IMR-90 (cell line): ENCODE results near the gene PARD3. TPM values are rescaled to one million over a fixed set of nuclear protein-coding genes. Genes with fewer than 3 reads are reported as not detected.
"Not testable (repeated sequence)": the region's sequence is repeated elsewhere in the genome, so short reads cannot be mapped to it uniquely, and the experiment has no call there.

ENCODE experiments used
- ATAC-seq: fragments of 200-7000 bp; cut with Tn5 transposase; 2 replicates; pipeline ENCODE4 v1.9.1; 2020; ENCODE audit warnings: low read depth, mild to moderate bottlenecking, moderate library complexity
- BruUV-seq: library from RNA; stranded (reverse); fragments of 400-500 nt; replicated peaks from 2 replicates; lab custom pipeline; 2021; lab: Mats Ljungman, UMichigan
- CTCF ChIA-PET: fragments of 300-600 bp; formaldehyde crosslinking; extraction: SDS; loops from one replicate; lab custom pipeline; 2021; ENCODE audit warnings: antibody characterized with exemption; lab: Yijun Ruan, JAX
- POLR2A ChIA-PET: fragments of 300-600 bp; sonication (Branson Sonifier 250); formaldehyde crosslinking; loops from one replicate; lab custom pipeline; 2022; ENCODE audit warnings: antibody characterized with exemption; ENCODE audit not compliant: unreplicated experiment; lab: Charles Lee
- DNase-seq: peaks from one replicate; pipeline ENCODE4 v3.0.0; 2013
- H2AFZ ChIP-seq: replicated peaks from 2 replicates; pipeline ENCODE3; 2013; ENCODE audit warnings: low read length, mild to moderate bottlenecking; ENCODE audit not compliant: poor library complexity
- H2AK5ac ChIP-seq: 2 replicates; pipeline ENCODE4 v1.6.1; 2013; ENCODE audit warnings: low read depth, low read length, inconsistent platforms
- H2AK9ac ChIP-seq: replicated peaks from 2 replicates; pipeline ENCODE3; 2013; ENCODE audit warnings: mild to moderate bottlenecking, low read depth, low read length, moderate library complexity; ENCODE audit not compliant: poor library complexity
- H2BK120ac ChIP-seq: 2 replicates; pipeline ENCODE4 v1.6.1; 2013; ENCODE audit warnings: low read depth, low read length, inconsistent platforms
- H2BK15ac ChIP-seq: 3 replicates; pipeline ENCODE4 v1.6.1; 2013; ENCODE audit warnings: low read depth, low read length, inconsistent platforms
- H2BK20ac ChIP-seq: 2 replicates; pipeline ENCODE4 v1.6.1; 2013; ENCODE audit warnings: low read depth, mild to moderate bottlenecking, inconsistent platforms, low read length, moderate library complexity
- H2BK5ac ChIP-seq: 2 replicates; pipeline ENCODE4 v1.6.1; 2013; ENCODE audit warnings: mild to moderate bottlenecking, low read depth, low read length, inconsistent platforms; ENCODE audit not compliant: poor library complexity, severe bottlenecking
- H3K14ac ChIP-seq: replicated peaks from 2 replicates; pipeline ENCODE4 v1.6.1; 2013; ENCODE audit warnings: low read depth, low read length, inconsistent platforms
- H3K18ac ChIP-seq: 2 replicates; pipeline ENCODE4 v1.6.1; 2013; ENCODE audit warnings: low read depth, low read length, control low read depth
- H3K23ac ChIP-seq: 2 replicates; pipeline ENCODE4 v1.6.1; 2013; ENCODE audit warnings: low read depth, low read length, inconsistent platforms
- H3K27ac ChIP-seq: 2 replicates; pipeline ENCODE4 v1.5.1; 2013; ENCODE audit warnings: mild to moderate bottlenecking, control low read depth, low read length; ENCODE audit not compliant: insufficient read depth
- H3K27me3 ChIP-seq: 2 replicates; pipeline ENCODE4 v1.6.1; 2013; ENCODE audit warnings: low read length; ENCODE audit not compliant: control insufficient read depth, insufficient read depth
- H3K36me3 ChIP-seq: 2 replicates; pipeline ENCODE4 v1.6.1; 2013; ENCODE audit warnings: low read length, mixed read lengths; ENCODE audit not compliant: control insufficient read depth, insufficient read depth
- H3K4ac ChIP-seq: 2 replicates; pipeline ENCODE4 v1.6.1; 2013; ENCODE audit warnings: low read depth, low read length, inconsistent platforms
- H3K4me1 ChIP-seq: 2 replicates; pipeline ENCODE4 v1.6.1; 2013; ENCODE audit warnings: low read length, mixed read lengths; ENCODE audit not compliant: control insufficient read depth, insufficient read depth
- H3K4me2 ChIP-seq: 2 replicates; pipeline ENCODE4 v1.6.1; 2013; ENCODE audit warnings: low read depth, mild to moderate bottlenecking, control low read depth, low read length, moderate library complexity
- H3K4me3 ChIP-seq: 2 replicates; pipeline ENCODE4 v1.5.1; 2013; ENCODE audit warnings: low read depth, mild to moderate bottlenecking, control low read depth, low read length, moderate library complexity; ENCODE audit not compliant: insufficient read depth
- H3K56ac ChIP-seq: 2 replicates; pipeline ENCODE4 v1.6.1; 2013; ENCODE audit warnings: low read length, inconsistent platforms; ENCODE audit not compliant: insufficient read depth; ENCODE audit errors: extremely low read depth
- H3K79me1 ChIP-seq, 2 experiments: 2 replicates each; pipeline ENCODE4 v1.6.1; 2013; ENCODE audit warnings: low read length in 2 of 2, inconsistent platforms in 1 of 2, low read depth in 1 of 2
- H3K9ac ChIP-seq: 2 replicates; pipeline ENCODE4 v1.6.1; 2013; ENCODE audit warnings: low read depth, low read length, control low read depth
- H3K9me1 ChIP-seq: 2 replicates; pipeline ENCODE4 v1.6.1; 2013; ENCODE audit warnings: low read length, inconsistent platforms; ENCODE audit not compliant: insufficient read depth
- H3K9me3 ChIP-seq: 2 replicates; pipeline ENCODE4 v1.6.1; 2013; ENCODE audit warnings: low read length; ENCODE audit not compliant: control insufficient read depth, insufficient read depth
- H4K20me1 ChIP-seq: 2 replicates; pipeline ENCODE4 v1.6.1; 2013; ENCODE audit warnings: low read length, inconsistent platforms; ENCODE audit not compliant: insufficient read depth
- H4K5ac ChIP-seq: 2 replicates; pipeline ENCODE4 v1.6.1; 2013; ENCODE audit warnings: mild to moderate bottlenecking, low read depth, low read length, control low read depth
- H4K8ac ChIP-seq, 2 experiments: 2 replicates each; pipeline ENCODE4 v1.6.1; 2013; ENCODE audit warnings: low read depth in 2 of 2, low read length in 2 of 2, control low read depth in 1 of 2, inconsistent platforms in 1 of 2
- H4K91ac ChIP-seq: 2 replicates; pipeline ENCODE4 v1.6.1; 2013; ENCODE audit warnings: low read depth, low read length, inconsistent platforms; ENCODE audit not compliant: insufficient read depth
- WGBS, 2 experiments: methylation state at CpG; one replicate each; pipeline versions ENCODE4 v1.1.5 to v1.1.7; 2013; ENCODE audit warnings: missing lambda C conversion rate in 2 of 2; ENCODE audit not compliant: insufficient read length in 1 of 2; ENCODE audit errors: extremely low coverage in 2 of 2; 5-methylcytosine and 5-hydroxymethylcytosine counted together
- dilution Hi-C: fragments of 300-500 bp; cut with HindIII; formaldehyde crosslinking; loops from one replicate; pipeline ENCODE4 v1.14.3; 2018; ENCODE audit warnings: low sequenced_read_pairs; ENCODE audit not compliant: unreplicated experiment
- in situ Hi-C: fragments of 300-500 bp; cut with MboI; formaldehyde crosslinking; loops from 3 replicates; pipeline ENCODE4 v1.14.3; 2019; ENCODE audit warnings: low sequenced_read_pairs, inconsistent platforms, mixed read lengths
- intact Hi-C: fragments of 100-400 bp; cut with micrococcal nuclease; formaldehyde crosslinking; loops from 2 replicates; pipeline ENCODE4 v1.10.0; 2022
- polyA plus RNA-seq, 3 experiments: library from polyadenylated mRNA; depleted of rRNA; stranded (reverse); fragments of >200 nt; gene quantifications; 2 replicates each; pipeline ENCODE4 v1.2.3, GENCODE V29; 2012; ENCODE audit warnings: low replicate concordance in 1 of 3
- total RNA-seq: library from RNA; depleted of rRNA; stranded (reverse); fragments of >200 nt; gene quantifications from 2 replicates; pipeline ENCODE4 v1.2.3, GENCODE V29; 2012

Gene PARD3
- total and polyA plus RNA-seq, 2 of the 4 experiments (the other 2 are of a cell fraction): 14.6 to 37.5 TPM

DNA sequence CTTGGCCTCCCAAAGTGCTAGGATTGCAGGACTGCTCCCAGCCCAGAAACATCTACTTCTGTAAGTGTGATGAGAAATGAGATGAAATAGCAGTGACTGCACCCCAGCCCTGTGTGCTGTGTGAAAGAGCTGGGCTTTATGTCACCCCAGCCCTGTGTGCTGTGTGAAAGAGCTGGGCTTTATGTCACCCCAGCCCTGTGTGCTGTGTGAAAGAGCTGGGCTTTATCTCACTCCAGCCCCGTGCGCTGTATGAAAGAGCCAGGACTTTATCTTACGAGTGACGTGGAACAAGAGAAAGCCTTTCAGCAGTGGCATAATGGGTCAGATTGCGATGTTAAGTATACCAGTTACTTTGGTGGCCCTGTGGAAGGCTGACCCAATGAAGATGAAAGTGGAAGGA, 28.4 kb upstream of the PARD3 start:
- H3K4me2 ChIP-seq, H3K4me3 ChIP-seq, H4K20me1 ChIP-seq, H2BK15ac ChIP-seq, ATAC-seq, H4K8ac ChIP-seq, H2AK5ac ChIP-seq, DNase-seq, H3K18ac ChIP-seq, H3K79me1 ChIP-seq, H3K27ac ChIP-seq, H3K4me1 ChIP-seq, dilution Hi-C loops, H2BK5ac ChIP-seq, CTCF ChIA-PET, H3K23ac ChIP-seq, H2BK120ac ChIP-seq, H2AK9ac ChIP-seq, BruUV-seq, intact Hi-C loops, H3K56ac ChIP-seq, H4K5ac ChIP-seq, H3K14ac ChIP-seq, H2AFZ ChIP-seq, in situ Hi-C loops, H4K91ac ChIP-seq, H3K36me3 ChIP-seq, POLR2A ChIA-PET, H3K9me3 ChIP-seq, H3K4ac ChIP-seq, H3K9me1 ChIP-seq, H2BK20ac ChIP-seq, H3K9ac ChIP-seq: not testable (repeated sequence)
- H3K27me3 ChIP-seq: peaks cover 28% of the 10 kb centered on the region
- WGBS, 2 experiments: 80% methylated on average over 5 of the region's 5 CpGs; no CpG with 5 or more reads in 1 of the 2 experiments
